Nephron progenitor cell (in vitro differentiated cells): ENCODE measurements around the gene PLCD4.

Source experiments
- DNase-seq: peaks from one replicate; pipeline ENCODE4 v3.0.0; 2021
- H3K27ac Mint-ChIP-seq: 2 replicates; pipeline ENCODE4 v1.8.0; 2021; ENCODE audit warnings: mild to moderate bottlenecking, moderate library complexity, mixed read lengths
- H3K27me3 Mint-ChIP-seq: 2 replicates; pipeline ENCODE4 v1.8.0; 2021; ENCODE audit warnings: mild to moderate bottlenecking, low read depth, mixed read lengths; ENCODE audit not compliant: poor library complexity
- H3K36me3 Mint-ChIP-seq: 2 replicates; pipeline ENCODE4 v1.8.0; 2021; ENCODE audit warnings: low read depth, mixed read lengths
- H3K4me1 Mint-ChIP-seq: 2 replicates; pipeline ENCODE4 v1.8.0; 2021; ENCODE audit warnings: mixed read lengths
- H3K4me3 Mint-ChIP-seq: 2 replicates; pipeline ENCODE4 v1.8.0; 2021; ENCODE audit warnings: mild to moderate bottlenecking, moderate library complexity, mixed read lengths
- H3K9me3 Mint-ChIP-seq: 2 replicates; pipeline ENCODE4 v1.8.0; 2021; ENCODE audit warnings: mild to moderate bottlenecking, moderate library complexity, mixed read lengths
- CTCF ChIP-seq: fragments of 200-600 bp; sonication (generic); IDR thresholded peaks from 2 replicates; pipeline ENCODE4 v1.5.0; 2021; ENCODE audit warnings: antibody characterized with exemption

PLCD4 gene

GRCh38 chr2:218679119-218679518 is 71.4 kb downstream of the PLCD4 start:
- no peak for DNase-seq
- H3K36me3 Mint-ChIP-seq = peaks cover 42% of the 10 kb centered on the region
- H3K9me3 Mint-ChIP-seq = no peaks in the 10 kb centered on the region
- H3K27ac Mint-ChIP-seq = peak overlapping the region; percentile 3
- H3K4me3 Mint-ChIP-seq = no peak overlapping the region
- no peaks in the 10 kb centered on the region for H3K4me1 Mint-ChIP-seq
- no peak for TF ChIP-seq CTCF
- peaks cover 2% of the 10 kb centered on the region for H3K27me3 Mint-ChIP-seq

DNA sequence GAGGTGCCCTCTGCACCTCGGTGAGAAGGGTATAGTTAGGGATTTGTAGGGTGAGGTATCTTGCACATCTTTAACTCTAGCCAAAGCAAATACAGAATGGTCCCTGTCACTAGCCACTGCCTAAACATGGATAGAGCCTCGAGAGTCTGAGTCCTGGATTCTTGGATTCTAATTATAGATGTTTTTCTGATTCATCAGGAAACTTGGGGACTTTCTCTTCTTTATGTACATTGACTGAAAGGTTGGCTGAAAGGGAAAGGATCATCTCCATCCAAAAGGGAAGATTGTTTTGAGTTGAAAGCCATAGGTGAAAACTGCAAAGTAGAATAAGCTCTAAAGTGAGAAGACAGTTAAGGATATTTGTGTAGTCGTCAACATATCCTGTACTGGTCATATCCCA is 72.4 kb downstream of the PLCD4 start:
- Mint-ChIP-seq H3K4me3 (no peak overlapping the region), H3K27ac (no peak overlapping the region), H3K36me3 (peaks cover 44% of the 10 kb centered on the region), H3K4me1 (no peaks in the 10 kb centered on the region), H3K9me3 (no peaks in the 10 kb centered on the region), H3K27me3 (no peaks in the 10 kb centered on the region)
- no peak for TF ChIP-seq CTCF
- no peak for DNase-seq
